Stimulated activated effector memory CD8-positive, alpha-beta T cell treated with anti-CD3 and anti-CD28 coated beads, Interleukin-12 subunit alpha, Interleukin-12 subunit beta, amount 100 ng/mL, for 72 hours (primary cell): ENCODE results near the gene OR2T3.
"Not testable (repeated sequence)": the region's sequence is repeated elsewhere in the genome, so short reads cannot be mapped to it uniquely, and the experiment has no call there.

Source experiments
- ATAC-seq: fragments of 150-1000 bp; cut with Tn5 transposase; 2 replicates; pipeline ENCODE4 v1.10.0; 2021
- DNase-seq, 2 donors: peaks; one replicate each; pipeline ENCODE4 v3.0.0; 2021 to 2022; ENCODE audit warnings: low spot score in 2 of 2
- H3K27ac Mint-ChIP-seq: one replicate; pipeline ENCODE4 v1.8.0; 2022; ENCODE audit warnings: mild to moderate bottlenecking, mixed read lengths
- H3K36me3 Mint-ChIP-seq: one replicate; pipeline ENCODE4 v1.8.0; 2022; ENCODE audit warnings: mild to moderate bottlenecking, mixed read lengths
- H3K4me1 Mint-ChIP-seq: one replicate; pipeline ENCODE4 v1.8.0; 2022; ENCODE audit warnings: mixed read lengths
- H3K4me3 Mint-ChIP-seq: one replicate; pipeline ENCODE4 v1.8.0; 2022; ENCODE audit warnings: mild to moderate bottlenecking, mixed read lengths
- H3K9me3 Mint-ChIP-seq: one replicate; pipeline ENCODE4 v1.8.0; 2022; ENCODE audit warnings: mixed read lengths

OR2T3 gene, protein sequence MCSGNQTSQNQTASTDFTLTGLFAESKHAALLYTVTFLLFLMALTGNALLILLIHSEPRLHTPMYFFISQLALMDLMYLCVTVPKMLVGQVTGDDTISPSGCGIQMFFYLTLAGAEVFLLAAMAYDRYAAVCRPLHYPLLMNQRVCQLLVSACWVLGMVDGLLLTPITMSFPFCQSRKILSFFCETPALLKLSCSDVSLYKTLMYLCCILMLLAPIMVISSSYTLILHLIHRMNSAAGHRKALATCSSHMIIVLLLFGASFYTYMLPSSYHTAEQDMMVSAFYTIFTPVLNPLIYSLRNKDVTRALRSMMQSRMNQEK

DNA sequence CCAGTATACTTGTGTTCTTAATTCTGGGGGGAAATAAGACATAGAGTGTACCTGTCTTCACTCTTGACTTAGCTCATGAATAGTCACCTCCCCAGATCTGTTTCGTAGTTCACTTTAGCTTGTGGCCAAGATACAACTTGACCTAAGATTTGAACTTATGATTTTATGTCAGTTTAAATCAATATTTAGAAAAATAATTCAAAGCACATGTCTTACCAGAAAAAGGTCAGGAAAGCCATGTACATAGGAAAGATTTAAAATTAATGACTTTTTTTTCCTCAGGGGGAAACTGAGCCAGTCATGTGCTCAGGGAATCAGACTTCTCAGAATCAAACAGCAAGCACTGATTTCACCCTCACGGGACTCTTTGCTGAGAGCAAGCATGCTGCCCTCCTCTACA lies at the start of gene OR2T3:
TSS of gene OR2T3 (plus strand) at position 301 of the 400 bp plus-strand sequence. CDS start at position 301, 0 bp downstream.
- H3K4me3 Mint-ChIP-seq, DNase-seq, H3K9me3 Mint-ChIP-seq, H3K27ac Mint-ChIP-seq, H3K4me1 Mint-ChIP-seq, ATAC-seq, H3K36me3 Mint-ChIP-seq: not testable (repeated sequence)

DNA sequence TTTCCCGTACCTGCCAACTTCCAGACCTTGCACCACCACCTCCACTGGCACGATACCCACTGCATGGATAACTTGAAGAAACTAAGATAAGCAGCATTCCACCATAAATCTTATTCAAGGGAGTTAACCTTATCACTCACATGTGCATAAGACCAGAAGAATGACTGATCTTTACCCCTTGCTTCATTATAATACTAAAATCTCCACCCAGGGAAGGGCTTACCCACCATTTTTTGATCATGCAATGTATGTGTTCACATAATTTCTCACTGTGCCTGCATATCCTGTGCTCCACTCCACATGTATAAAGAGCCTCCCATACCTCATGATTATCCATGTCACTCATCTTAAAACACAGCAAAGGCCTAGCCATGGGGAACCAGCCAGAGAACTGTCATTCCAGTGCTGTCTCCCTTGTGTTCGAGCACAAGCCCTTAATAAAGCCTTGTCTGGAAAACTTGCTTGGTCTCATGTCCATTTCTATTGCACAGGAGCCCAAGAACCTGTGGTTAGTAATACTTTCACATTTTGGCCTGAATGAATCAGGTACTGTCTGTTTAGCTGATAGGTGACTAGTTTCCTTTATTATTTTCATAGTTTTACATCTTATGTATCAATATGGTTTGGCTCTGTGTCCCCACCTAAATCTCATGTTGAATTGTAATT lies 45.5 kb upstream of the OR2T3 start:
- H3K27ac Mint-ChIP-seq, H3K36me3 Mint-ChIP-seq, H3K4me1 Mint-ChIP-seq, ATAC-seq, H3K4me3 Mint-ChIP-seq, DNase-seq, H3K9me3 Mint-ChIP-seq: not testable (repeated sequence)

DNA sequence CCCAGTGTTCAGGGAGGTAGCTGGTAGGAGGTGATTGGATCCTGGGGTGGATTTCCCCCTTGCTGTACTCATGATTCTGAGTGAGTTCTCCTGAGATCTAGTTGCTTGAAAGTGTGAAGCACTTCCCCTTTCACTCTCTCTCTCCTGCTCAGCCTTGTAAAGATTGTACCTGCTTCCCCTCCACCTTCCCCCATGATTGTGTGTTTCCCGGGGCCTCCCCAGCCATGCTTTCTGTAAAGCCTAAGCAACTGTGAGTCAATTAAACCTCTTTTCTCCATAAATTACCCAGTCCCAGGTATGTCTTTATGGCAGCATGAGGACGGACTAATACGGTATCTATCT lies 45.0 kb upstream of the OR2T3 start:
- not testable (repeated sequence) for DNase-seq, ATAC-seq, H3K36me3 Mint-ChIP-seq, H3K9me3 Mint-ChIP-seq, H3K4me1 Mint-ChIP-seq, H3K27ac Mint-ChIP-seq, H3K4me3 Mint-ChIP-seq

DNA sequence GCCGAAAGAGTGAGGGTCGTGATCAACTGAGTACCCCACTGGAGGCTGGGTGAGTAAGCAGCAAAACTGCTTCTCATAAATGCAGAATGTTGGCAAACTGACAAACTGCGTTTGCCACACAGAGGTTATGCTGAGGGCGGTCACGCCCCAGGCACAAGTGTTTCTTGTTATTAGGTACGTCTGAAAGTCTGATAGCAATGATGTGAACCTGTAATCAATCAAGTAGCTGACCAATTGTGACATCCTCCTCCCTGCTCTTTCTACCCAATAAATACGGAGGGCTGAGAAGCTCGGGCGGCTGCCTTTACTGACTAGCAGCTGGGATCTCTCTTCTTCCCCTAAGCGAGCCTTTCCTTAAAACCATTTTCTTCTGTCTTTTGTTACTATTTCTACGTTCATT lies 41.5 kb upstream of the OR2T3 start:
- H3K4me3 Mint-ChIP-seq = not testable (repeated sequence)

DNA sequence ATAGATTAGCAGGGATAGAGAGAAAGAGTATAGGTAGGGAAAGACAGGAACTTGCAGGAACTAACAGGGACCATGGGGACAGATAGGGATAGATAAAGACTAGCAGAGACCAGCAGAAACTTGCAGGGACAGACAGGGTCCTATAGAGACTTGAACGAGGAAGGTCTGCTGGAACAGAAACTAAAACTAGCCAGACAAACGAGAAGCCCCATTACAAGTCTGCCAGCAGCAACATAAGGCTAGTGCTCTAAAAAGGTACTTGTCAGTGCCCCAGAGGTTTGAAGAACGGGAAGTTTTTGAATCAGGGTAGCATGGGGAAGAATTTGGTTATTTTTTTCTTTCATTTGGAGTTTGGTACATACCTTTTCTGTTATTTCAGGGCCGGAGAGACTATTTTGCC lies 41.0 kb upstream of the OR2T3 start:
- not testable (repeated sequence) for DNase-seq, H3K4me1 Mint-ChIP-seq, H3K36me3 Mint-ChIP-seq, H3K27ac Mint-ChIP-seq, ATAC-seq, H3K9me3 Mint-ChIP-seq, H3K4me3 Mint-ChIP-seq

More for the DNA sequence above, 41.5 kb upstream of the OR2T3 start:
- not testable (repeated sequence) for H3K36me3 Mint-ChIP-seq, H3K4me1 Mint-ChIP-seq, ATAC-seq, H3K9me3 Mint-ChIP-seq, H3K27ac Mint-ChIP-seq, DNase-seq

DNA sequence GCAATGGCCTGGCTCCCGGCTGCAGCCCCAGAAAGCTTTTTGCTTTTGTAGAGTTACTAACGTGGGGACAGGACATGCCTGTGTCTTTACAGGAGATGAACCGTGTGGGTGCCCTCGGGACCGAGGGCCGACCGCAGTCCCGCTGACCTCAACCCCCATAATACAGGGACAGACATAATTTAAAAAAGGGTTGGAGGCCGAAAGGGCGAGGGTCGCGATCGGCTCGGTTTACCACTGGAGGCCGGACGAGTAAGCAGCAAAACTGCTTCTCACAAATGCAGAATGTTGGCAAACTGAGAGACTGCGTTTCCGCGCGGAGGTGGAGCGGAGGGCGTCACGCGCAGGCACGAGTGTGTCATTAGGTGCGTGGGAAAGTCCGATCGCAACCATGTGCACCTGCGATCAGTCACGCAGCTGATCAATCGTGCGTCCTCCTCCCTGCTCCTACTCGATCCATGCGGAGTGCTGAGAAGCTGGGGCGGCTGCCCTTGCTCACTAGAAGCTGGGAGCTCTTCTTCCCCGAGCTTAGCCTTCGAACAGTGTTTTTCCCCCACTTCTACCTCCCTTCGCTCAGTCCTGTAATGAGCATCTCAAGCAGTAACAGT lies 39.2 kb upstream of the OR2T3 start:
- H3K9me3 Mint-ChIP-seq, H3K36me3 Mint-ChIP-seq: not testable (repeated sequence)

DNA sequence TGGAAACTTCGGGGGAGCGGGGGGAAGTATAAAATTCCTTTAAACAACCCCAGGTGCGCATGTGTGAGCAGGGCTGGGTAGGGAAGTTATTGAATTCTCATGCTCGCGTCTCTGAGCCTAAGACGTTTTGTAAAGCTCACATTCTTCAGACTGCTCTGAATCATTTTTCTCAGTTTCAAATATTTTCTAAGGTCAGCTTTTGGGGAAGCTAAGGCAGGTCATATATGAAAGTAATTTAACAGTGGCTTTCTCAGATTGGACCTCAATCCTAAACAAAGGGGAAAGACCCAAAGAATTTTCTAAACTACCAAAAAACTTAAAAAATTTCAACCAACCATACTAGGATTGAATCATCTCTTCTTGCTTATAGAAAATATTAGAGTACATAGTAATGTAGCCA lies 38.2 kb upstream of the OR2T3 start:
- not testable (repeated sequence) for H3K4me3 Mint-ChIP-seq, ATAC-seq, DNase-seq, H3K9me3 Mint-ChIP-seq, H3K4me1 Mint-ChIP-seq, H3K27ac Mint-ChIP-seq, H3K36me3 Mint-ChIP-seq

More for the DNA sequence above, 39.2 kb upstream of the OR2T3 start:
- not testable (repeated sequence) for H3K27ac Mint-ChIP-seq, ATAC-seq, H3K4me3 Mint-ChIP-seq, H3K4me1 Mint-ChIP-seq, DNase-seq

DNA sequence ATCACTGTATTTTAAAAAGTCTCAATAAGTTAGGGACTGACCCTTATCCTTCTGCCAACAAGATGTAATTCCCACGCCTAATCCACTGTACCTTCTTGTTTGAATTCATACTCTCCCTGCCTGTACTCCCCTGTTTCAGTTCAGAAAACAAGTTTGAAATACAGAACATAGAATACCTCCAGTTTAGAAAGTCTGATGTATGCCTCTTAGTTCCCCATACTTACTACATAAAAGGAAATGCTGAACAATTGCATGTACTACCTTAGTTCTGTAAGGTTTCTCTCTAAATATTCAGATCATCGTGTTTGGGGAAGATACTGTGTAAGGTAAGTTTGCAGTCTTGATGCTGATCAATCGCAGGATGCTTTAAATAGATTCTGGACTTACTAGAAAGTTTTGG lies 36.8 kb upstream of the OR2T3 start:
- H3K9me3 Mint-ChIP-seq, H3K4me3 Mint-ChIP-seq, H3K27ac Mint-ChIP-seq, H3K4me1 Mint-ChIP-seq, H3K36me3 Mint-ChIP-seq, DNase-seq, ATAC-seq: not testable (repeated sequence)

DNA sequence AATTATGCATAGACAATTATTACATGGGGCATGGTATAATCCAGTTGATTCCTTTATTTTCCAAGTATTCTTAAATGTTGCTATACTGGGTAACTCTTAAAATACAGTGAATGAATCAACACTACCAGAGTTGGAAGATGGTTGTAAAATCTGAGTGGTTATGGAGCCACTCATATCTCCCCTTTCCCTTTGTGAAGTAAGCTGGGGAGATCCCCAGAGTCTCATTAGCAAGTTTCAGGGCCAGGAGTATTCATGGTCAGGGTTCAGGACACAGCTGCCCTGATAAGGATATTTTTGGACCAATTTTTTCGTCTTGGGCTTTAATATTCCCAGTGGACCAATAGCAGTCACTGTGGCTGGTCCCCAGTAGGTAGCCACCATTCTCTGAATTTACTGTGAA lies 34.5 kb upstream of the OR2T3 start:
- not testable (repeated sequence) for H3K9me3 Mint-ChIP-seq, DNase-seq, H3K4me3 Mint-ChIP-seq, ATAC-seq, H3K4me1 Mint-ChIP-seq, H3K27ac Mint-ChIP-seq, H3K36me3 Mint-ChIP-seq

DNA sequence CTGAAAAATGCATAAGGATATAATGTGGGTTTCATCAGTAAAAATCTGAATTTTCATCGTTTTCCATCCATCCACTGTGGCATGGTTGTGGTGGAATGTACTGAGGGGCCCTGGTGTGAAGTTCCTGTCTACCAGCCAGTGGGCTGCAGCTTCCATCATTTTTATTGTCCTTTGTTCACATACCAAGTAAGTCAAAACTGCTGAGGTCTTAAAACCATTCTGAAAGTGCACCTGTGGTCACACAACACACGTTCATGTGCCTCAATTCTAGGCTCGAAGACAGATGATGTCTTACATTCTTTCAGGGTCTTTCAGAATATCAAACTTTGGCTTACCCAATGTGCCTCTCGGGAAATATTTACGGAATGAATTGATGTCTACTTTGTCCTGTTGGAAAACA lies 33.9 kb upstream of the OR2T3 start:
- H3K36me3 Mint-ChIP-seq, H3K4me1 Mint-ChIP-seq, H3K4me3 Mint-ChIP-seq, H3K27ac Mint-ChIP-seq, H3K9me3 Mint-ChIP-seq, ATAC-seq, DNase-seq: not testable (repeated sequence)

DNA sequence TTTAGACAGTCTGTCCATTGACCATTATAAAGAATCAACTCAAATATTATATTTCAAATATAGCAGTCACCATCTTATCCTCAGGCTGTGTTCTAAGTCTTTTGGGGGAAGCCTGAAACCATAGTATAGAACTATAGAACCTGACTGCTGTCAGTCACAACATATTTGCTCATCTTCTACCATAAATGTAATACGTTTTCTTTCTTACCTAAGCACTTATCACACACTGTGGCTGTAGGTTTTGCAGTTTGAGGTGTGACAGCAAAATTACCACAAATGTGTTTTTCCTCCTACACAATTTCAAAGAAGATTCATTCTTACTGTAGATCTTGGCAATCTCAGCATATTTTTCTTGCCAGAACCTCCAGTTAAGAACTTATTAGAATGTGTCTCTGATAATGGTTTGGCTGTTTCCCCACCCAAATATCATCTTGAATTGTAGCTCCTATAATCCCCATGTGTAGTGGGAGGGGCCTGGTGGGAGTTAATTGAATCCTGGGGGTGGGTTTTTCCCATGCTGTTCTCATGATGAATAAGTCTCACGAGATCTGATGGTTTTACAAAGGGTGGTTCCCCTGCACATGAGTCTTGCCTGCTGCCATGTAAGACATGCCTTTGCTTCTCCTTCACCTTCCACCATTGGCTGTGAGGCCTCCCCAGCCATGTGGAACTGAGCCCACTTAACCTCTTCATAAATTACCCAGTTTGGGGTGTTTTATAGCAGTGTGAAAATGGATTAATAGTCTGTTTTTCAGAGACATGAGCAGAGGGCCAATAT lies 30.5 kb upstream of the OR2T3 start:
- not testable (repeated sequence) for H3K36me3 Mint-ChIP-seq, H3K9me3 Mint-ChIP-seq, H3K4me3 Mint-ChIP-seq, DNase-seq, H3K4me1 Mint-ChIP-seq, H3K27ac Mint-ChIP-seq
- ATAC-seq = peak; percentile 55

DNA sequence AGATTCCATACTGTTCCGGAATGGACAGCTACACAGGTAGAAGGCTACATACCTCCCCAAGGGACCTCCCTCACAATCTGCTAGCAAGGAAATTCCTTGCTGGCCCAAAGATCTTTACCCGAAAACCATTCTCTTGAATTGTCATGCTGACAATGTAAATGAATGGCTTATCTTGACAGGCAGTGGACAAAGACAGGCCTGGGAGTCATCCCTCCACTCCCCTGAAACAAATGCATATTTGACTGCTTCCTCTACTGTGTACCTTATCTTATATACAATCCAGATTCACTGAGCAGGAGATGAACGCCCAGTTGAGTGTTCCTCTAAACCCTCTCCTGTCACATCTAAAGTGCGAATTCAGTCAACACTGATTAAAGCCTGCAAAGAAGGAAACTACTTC lies 28.5 kb upstream of the OR2T3 start:
- DNase-seq, H3K36me3 Mint-ChIP-seq, H3K4me1 Mint-ChIP-seq, H3K4me3 Mint-ChIP-seq, H3K27ac Mint-ChIP-seq, ATAC-seq, H3K9me3 Mint-ChIP-seq: not testable (repeated sequence)

DNA sequence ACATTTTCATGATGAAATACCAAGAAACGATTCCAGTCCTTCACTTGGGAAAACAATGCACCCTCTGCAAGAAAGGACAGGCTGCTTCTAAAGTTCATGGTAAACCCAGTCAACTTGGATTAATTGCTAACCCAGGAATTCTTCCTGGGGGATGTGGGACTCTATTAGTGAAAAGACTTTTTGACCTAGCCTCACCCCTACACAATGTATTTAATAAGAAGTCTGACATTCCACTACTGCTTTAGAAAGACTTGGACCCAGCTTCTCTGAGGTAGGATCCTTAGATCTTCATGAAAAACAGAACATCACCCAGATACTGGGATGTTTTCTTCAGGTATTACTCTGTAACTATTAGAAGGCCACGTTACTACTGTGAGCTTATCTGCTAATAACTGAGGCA lies 27.8 kb upstream of the OR2T3 start, which contains the start of gene OR2T2:
TSS of gene OR2T2 (plus strand) at position 239 of the 400 bp plus-strand sequence. CDS start 7,161 bp downstream, outside the sequence.
- not testable (repeated sequence) for H3K36me3 Mint-ChIP-seq, H3K4me1 Mint-ChIP-seq, H3K27ac Mint-ChIP-seq, ATAC-seq, H3K4me3 Mint-ChIP-seq, H3K9me3 Mint-ChIP-seq, DNase-seq

DNA sequence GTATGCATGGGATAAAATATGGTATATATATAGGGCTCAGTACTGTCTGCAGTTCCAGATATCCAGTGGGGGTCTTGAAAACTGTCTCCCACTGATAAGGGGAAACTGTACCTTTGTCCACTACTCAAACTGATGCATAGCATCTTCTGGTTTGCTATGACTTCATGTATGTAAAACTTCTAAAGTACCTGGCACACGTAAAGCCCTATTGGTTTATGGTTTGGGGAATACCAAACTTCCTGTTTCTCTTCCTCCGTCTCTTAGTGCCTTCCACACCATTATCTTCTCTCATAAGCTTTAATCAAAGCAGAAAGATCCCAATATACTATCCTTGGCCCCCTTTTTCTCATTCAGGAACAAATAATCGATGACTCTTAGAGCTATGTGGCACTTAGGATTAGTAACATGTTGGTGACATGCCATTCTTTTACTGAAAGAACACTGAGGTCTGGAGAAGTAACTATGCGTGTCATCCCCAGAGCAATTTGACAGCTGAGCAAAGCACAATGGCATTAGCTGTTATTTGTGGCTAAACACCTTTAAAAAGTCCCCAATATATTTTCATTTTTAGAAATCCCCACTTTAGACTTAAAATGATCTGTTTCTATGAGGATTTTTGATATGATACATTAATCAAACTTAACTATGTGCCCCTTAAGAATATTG lies 24.6 kb upstream of the OR2T3 start:
- H3K4me1 Mint-ChIP-seq, DNase-seq, H3K36me3 Mint-ChIP-seq, H3K4me3 Mint-ChIP-seq, ATAC-seq, H3K9me3 Mint-ChIP-seq, H3K27ac Mint-ChIP-seq: not testable (repeated sequence)
